ENCODE data around the gene TNNI3.

Gene TNNI3

DNA sequence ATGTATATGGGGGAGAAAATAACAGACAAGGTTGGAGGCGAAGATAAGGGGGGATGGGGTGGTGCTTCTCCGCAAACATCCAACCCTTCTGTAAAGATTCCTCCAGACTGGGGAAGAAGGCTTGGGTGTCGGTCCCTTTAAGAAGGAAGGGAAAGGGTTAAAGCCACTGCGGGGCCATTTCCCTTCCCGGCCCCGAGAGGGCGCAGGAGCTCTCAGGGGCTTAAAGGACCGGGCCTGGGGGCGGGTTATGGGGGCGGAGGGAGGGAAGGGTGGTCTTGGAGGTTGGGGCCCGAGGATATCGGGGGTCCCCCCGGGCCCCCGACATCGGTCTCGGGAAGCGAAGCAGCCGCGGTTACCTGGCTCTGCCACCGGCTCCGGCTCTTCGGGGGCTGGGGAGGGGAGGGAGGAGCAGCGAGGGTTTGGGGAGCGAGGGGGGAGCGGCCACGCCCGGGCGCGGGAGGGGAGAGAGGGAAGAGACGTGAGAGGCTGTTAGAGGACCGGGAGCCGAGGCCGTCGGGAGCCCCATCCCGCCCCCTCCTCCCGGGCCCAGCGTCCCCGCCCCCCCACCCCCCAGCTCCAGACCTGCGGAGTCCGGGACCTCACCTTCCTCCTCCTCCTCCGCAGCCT is 11.3 kb downstream of the TNNI3 start:
- peak in 1 of 2 experiments; percentile 37 for DNase-seq

DNA sequence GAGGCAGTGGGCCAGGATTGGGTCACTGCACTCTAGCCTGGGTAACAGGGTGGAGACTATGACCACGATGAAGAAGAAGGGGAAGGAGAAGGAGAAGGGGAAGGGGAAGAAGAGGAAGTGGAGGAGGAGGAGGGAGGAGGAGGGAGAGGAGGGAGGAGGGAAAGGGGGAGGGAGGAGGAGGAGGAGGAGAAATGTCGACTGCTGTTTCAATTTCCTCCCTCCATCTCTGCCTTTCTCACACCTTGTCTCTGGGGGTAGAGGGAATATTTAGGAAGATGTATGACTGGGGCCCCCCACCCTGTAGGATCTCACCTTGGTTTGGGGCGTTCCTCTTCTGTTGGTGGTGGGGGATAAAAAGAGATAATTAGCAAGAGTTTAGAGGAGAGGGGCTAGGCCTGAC is 12.3 kb downstream of the TNNI3 start:
- no peak for DNase-seq

DNA sequence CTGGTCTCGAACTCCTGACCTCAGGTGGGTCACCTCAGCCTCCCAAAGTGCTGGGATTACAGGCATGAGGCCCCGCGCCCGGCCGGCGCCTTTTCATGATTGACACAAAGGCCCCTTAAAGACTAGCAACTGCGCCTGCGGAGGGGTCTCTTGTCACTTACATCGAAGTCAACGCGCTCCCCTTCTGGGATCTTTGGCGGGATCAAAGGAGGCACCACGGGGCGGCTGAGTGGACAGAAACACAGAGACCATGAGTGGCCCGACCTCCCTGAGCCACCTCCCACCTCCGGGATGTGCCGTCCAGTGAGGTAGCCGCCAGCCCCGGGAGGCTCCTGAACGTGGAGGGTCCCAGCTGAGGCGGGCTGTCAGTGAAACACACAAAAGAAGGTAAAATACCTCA is 15.8 kb downstream of the TNNI3 start:
- DNase-seq, result no peak

DNA sequence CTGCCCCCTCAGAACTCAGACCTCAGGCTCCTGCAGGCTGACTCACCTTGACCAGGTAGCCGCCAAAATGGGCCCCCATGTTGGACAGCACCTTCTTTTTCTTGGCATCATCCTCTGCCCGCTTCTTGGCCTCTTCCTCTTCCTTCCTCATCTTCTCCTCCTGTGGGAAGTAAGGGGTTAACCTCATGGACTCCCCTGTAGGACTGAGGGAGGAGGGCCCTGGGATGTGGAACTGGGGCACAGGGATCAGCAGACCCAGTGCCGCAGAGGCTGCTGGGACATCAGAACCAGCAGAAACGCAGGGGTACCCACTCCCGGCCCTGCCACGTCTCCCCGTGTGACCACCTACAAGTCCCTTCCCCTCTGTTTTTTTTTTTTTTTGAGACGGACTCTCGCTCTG is 19.6 kb downstream of the TNNI3 start:
- no peak for DNase-seq

DNA sequence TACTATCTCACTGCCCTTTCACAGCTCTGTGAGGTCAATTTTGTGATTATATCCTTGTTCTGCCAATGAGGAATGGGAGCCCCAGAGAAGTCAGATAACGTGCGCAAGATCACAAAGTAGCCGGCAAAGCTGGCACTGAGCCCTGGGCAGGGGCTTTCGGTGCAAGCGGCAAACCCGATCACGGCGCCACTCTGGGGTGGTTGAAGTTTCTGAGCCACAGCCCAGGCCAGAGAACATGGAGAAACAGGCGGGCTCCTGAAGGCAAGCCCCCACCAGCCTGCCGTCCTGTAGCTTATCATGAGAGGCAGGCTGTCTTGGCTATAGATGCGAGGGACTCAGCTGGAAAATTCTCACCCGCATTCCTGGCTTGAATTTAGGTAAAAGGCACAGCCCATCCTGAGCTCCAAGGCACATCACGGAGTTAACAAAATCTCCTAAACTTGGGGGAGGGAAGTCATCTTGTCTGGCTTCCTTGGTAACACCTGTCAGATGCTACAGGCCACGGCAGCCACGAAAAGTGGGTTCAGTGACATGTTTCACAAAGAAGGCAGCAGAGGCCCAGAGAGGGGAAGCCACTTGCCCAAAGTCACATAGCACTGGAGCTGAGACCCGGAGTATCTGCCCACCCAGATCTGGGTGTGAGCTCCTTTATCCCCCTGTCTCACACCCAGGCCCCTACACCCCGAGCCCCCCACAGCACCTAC is 21.0 kb downstream of the TNNI3 start:
- DNase-seq, result no peak

DNA sequence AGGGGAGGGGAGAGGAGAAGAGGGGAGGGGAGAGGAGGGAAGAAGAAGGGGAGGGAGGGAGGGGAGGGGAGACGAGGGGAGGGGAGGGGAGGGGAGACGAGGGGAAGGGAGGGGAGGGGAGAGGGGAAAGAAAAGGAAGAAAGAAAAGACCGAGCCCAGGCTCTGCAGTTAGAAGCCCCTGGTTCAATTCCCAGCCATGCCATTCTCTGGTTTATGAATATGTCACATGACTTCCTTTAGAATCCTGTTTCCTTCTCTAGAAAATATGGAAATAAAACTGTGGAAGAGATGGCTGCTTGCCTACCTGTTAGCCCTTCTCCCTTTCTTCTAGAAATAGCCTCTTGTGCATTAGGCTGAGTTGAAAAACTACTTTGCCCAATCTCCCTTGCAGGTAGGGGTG is 22.8 kb downstream of the TNNI3 start:
- no peak for DNase-seq

DNA sequence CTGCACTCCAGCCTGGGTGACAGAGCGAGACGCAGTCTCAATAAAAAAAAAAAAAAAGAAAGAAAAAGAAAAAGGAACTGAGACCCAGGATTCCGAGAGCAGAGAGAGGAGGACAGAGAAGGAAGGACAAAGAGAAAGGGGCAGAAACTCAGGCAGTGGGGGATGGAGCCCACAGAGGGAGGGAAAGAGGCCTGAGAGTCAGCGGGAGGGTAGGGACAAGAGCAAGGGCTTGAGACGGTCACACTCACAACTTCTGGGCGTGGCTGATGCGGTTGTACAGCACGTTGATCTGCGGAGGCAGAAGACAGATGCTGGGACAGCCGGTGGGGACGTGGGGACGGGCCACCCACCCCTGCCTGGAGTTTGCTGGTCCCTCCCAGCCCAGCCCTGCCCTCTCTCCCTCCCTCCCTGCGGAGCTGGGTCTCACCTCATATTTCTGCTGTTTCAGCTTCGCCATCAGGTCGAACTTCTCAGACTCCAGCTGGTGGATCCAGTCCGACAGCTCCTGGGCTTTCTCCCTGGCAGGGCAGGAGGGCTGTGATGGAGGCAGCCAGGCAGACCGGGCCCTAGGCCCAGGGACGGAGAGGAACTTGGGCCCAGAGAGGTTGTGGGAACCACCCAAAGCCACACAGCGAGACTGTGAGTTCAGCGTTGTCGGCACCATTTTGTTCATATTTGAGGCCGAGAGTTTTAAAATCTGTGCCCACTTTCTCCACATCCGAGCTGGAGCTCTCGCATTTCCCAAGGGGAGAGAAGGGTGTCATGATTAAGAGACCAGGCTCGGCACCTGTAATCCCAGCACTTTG is 23.7 kb downstream of the TNNI3 start:
- DNase-seq, result no peak

DNA sequence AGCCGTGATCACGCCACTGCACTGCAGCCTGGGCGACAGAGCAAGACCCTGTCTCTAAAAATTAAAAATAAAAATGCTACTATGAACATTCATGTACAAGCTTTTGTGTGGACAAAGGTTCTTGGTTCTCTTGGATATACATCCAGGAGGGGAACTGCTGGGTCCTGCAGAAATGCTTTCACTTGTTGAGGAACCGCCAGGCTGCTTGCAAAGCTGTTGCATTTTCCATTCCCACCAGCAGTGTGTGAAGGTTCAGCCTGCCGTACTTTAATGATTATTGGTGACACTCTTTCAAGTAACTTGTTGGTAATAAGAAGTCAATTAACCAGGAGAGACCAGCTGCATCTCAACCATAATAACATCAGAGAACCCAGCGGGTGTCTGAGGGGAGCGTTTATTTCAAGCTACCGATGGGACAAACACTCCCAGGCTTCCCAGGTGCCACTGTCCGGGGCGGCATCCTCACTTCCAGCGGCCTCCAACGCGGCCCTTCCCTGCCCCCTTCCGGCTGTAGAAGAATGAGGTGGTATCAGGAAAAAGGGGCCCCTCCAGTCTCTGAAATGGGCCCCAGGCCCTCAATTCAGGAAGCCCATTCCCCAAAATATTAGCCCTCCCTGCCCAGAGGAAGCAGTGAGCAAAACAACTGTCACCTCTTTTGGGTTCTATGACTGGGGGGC is 24.9 kb downstream of the TNNI3 start:
- DNase-seq, result no peak

DNA sequence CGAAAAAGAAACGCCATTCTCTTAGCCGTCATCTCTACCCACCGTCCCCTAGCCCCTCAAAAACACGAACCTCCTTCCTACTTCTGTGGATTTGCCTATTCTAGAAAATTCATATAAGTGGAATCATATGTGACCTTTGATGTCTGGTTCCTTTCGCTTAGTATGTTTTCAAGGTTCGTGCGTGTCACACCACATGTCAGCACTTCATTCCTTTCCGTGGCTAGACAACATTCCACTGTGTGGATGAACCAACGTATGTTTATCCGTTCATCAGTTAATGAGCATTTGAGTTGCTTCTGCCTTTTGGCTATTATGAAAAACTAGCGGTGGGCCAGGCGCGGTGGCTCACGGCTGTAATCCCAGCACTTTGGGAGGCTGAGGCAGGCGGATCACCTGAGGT is 26.1 kb downstream of the TNNI3 start:
- DNase-seq, result no peak

DNA sequence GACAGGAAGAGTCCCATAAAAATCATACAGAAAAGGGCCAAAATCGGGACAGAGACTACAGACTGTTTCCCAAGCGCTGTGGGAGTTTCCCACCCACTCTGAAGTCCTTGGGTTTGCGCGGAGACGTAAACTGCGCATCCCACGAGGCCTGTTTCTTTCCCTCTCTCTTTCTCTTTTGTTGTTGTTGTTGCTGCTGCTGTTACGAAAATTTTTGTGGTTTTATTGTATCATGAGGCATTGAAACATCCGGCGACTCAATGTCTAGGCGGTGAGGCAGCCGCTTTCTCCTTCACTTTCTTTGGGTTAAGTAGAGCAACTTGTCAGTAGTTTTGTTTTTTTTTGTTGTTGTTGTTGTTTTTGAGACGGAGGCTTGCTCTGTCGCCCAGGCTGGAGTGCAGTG is 38.5 kb downstream of the TNNI3 start:
- DNase-seq, result no peak

DNA sequence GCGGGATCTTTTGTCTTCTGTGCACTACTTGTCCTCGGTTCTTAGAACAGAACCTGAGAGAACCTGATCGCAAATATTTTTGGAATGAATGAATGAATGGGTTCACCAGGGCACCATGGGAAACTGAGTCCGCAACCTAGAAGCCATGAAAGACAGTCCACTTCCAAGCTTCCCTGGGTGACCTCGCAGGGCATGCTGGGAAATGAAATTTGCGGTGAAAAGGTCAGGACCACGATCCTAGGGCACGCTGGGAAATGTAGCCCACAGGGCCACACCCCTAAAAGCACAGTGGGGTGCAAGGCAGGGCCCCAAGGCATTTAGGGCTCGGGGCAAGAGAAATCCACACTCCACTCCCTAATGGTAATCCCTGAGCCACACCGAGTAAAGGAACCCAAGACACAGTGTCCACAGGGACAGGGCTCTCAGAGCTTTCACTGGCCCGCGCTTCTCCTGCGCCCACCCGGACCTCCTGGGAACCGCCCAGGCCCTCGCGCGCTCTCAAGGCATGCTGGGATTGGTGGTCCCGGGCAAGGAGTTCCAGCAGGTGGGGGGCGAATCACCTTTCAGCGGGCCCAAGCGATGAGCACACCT is 39.0 kb downstream of the TNNI3 start:
- DNase-seq, result no peak

DNA sequence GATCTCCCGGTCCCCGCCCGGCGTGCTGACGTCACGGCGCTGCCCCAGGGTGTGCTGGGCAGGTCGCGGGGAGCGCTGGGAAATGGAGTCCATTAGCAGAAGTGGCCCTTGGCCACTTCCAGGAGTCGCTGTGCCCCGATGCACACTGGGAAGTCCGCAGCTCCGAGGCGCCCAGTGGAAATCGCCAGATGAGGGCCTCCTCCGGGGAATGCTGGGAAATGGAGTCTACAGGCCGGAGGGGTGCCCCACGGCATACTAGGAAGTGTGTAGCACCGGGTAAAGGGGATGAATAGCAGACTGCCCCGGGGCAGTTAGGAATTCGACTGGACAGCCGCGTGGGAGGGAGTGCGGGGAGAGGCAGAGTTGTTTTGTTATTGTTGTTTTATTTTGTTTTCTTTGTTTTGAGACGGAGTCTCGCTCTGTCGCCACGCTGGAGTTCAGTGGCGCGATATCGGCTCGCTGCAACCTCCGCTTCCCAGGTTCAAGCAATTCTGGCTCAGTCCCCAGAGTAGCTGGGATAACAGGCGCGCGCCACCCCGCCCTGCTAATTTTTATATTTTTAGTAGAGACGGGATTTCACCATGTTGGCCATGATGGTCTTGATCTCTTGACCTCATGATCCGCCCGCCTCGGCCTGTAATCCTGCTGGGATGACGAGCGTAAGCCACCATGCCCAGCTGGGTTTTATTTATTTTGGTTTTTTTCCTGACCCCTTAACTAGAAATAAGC is 39.7 kb downstream of the TNNI3 start:
- peak; percentile 90 to 92 for DNase-seq

DNA sequence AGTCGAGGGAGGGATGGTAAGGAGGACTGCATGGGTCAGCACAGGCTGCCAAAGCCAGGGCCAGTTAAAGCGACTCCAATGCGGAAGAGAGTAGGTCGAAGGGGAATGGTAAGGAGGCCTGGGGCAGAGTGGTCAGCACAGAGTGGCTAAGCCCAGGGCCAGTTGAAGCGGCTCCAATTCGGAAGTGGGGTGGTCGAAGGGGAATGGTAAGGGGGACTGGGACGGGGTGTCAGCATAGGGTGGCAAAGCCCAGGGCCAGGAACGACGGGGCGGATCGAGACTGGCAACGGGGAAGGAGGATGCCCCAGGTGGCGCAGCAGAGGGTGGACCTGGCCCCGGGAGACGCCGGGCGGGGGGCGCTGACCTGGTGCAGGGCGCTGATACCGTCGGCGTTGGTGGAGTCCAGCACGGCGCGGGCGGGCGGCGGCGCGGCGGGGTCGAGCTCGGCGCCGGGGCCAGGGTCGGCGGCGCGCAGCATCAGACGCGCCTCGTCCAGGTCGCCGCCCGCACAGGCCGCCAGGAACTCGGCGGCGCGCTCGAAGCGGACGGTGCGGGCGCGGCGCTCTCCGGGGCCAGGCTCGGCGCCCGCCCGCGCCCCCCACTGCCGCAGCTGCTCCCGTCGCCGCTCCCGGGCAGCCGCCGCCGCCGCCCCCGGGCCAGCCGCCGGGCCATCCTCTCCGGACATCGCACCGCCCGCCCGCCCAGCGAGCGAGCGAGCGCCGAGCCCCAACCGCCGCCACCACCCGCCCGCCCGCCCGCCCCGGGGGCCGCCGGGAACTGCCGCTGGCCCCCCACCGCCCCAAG is 40.5 kb downstream of the TNNI3 start, which contains the start of gene PPP1R12C:
TSS of gene PPP1R12C (minus strand) at position 779 of the 804 bp plus-strand sequence. CDS start at position 685, 94 bp downstream.
- DNase-seq, result no peak

DNA sequence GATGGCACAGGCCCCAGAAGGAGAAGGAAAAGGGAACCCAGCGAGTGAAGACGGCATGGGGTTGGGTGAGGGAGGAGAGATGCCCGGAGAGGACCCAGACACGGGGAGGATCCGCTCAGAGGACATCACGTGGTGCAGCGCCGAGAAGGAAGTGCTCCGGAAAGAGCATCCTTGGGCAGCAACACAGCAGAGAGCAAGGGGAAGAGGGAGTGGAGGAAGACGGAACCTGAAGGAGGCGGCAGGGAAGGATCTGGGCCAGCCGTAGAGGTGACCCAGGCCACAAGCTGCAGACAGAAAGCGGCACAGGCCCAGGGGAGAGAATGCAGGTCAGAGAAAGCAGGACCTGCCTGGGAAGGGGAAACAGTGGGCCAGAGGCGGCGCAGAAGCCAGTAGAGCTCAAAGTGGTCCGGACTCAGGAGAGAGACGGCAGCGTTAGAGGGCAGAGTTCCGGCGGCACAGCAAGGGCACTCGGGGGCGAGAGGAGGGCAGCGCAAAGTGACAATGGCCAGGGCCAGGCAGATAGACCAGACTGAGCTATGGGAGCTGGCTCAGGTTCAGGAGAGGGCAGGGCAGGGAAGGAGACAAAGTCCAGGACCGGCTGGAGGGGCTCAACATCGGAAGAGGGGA is 41.2 kb downstream of the TNNI3 start:
- peak in 1 of 2 experiments; percentile 33 for DNase-seq

DNA sequence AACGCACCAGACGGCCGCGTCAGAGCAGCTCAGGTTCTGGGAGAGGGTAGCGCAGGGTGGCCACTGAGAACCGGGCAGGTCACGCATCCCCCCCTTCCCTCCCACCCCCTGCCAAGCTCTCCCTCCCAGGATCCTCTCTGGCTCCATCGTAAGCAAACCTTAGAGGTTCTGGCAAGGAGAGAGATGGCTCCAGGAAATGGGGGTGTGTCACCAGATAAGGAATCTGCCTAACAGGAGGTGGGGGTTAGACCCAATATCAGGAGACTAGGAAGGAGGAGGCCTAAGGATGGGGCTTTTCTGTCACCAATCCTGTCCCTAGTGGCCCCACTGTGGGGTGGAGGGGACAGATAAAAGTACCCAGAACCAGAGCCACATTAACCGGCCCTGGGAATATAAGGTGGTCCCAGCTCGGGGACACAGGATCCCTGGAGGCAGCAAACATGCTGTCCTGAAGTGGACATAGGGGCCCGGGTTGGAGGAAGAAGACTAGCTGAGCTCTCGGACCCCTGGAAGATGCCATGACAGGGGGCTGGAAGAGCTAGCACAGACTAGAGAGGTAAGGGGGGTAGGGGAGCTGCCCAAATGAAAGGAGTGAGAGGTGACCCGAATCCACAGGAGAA is 42.0 kb downstream of the TNNI3 start:
- DNase-seq, result no peak

DNA sequence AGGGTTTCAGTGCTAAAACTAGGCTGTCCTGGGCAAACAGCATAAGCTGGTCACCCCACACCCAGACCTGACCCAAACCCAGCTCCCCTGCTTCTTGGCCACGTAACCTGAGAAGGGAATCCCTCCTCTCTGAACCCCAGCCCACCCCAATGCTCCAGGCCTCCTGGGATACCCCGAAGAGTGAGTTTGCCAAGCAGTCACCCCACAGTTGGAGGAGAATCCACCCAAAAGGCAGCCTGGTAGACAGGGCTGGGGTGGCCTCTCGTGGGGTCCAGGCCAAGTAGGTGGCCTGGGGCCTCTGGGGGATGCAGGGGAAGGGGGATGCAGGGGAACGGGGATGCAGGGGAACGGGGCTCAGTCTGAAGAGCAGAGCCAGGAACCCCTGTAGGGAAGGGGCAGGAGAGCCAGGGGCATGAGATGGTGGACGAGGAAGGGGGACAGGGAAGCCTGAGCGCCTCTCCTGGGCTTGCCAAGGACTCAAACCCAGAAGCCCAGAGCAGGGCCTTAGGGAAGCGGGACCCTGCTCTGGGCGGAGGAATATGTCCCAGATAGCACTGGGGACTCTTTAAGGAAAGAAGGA is 42.9 kb downstream of the TNNI3 start:
- DNase-seq, result no peak

DNA sequence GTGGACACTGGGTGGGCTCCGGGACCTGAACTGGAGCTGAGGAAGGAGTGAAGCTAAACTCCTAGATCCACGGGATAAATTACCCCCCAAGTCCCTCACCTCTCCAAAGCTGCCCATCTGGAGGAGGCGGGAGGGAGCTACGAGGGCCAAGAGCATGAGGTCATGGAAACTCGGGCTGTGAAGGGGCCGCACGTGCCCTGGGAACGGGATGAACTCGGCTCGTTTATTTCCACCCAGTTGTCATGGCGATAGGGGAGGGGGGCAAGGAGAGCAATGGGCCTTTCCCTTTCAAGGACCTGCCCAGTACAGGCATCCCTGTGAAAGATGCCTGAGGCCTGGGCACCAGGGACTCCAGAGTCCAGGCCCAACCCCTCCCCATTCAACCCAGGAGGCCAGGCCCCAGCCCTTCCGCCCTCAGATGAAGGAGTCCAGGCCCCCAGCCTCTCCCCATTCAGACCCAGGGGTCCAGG is 43.9 kb downstream of the TNNI3 start:
- peak in 1 of 2 experiments; percentile 35 for DNase-seq

DNA sequence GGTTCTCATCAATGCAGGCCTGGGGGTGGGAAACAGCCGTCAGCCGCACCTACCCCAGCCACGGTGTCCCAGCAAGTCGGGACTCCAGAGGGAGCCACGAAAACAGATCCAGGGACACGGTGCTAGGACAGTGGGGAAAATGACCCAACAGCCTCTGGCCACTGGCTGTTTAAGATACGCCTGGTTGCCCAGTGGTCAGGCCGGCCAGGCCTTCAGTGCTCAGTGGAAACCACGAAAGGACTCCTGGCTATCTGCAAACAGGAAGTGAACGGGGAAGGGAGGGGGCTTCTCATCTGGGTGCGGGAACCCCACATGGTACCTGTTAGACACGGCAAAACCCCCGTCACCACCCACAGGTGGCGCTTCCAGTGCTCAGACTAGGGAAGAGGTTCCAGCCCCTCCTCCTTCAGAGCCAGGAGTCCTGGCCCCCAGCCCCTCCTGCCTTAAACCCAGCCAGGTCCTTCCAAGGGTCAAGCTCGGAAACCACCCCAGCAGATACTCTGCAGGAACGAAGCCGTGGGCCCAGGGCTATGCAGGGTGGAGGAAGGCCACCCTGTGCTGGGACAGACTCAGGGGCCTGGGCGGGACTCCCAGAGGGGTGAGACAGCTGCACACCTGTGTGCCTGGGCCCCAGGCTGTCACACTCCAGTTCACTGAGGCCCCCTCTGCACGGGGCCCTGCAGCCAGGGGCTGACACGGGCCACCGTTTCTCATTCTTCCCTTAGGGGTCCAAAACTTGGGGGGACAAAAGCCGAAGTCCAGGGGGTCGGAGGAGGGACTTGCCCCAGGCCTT is 44.6 kb downstream of the TNNI3 start:
- DNase-seq, result no peak

DNA sequence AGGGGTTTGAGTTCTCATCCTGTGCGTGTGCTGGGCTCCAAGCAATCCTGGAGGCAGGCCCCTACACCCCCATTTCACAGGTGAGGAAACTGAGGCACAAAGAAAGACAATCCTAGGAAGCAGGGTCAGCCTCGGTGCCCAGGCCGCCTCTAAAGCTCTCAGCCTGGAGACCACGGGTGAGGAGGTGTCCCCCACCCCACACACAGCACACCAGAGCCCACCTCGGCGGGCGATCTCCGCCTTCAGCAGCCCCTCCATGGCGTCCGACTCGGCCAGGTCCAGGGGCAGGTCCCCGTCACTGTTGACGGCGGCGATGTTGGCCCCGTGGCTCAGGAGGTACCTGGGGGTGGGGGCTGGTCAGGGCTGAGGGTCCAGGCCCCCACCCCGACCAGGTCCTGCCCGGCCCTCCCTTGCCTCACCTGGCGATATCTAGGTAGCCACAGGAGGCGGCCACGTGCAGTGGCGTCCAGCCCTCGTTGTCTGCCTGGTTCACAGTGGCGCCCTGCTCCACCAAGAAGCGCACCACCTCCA is 45.2 kb downstream of the TNNI3 start:
- DNase-seq, result no peak

Measured in SW 1271 (cell line).